Fibroblast of the conjunctiva (primary cell): Measurements from ENCODE around the gene ZNF503.

Experiments
- DNase-seq: peaks from one replicate; pipeline ENCODE4 v3.0.0-alpha.2; 2010; ENCODE audit warnings: low read depth

Gene ZNF503

DNA sequence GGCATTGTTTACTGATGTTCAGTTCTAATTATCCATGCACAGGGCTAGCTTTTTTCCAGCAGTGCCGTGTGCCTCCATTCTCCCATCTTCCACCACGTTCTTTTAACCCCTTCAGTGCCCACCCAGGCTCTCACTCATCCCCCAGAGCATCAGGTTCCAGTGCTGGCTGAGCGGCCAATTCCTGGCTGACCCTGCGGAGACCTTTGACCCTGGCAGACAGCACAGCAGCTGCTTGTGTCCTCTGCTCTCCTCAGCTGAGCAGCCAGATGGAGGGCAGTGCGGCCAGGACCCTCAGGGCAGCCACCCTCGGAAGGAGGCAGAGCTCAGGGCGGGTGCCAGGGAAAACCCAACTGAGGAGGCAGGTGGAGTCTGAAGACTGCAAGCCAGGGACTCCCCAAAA, 48.4 kb downstream of the ZNF503 start:
- DNase-seq = no peak

GRCh38 chr10:75352650-75353049, 48.9 kb downstream of the ZNF503 start:
- no peak for DNase-seq

GRCh38 chr10:75351637-75352036, 49.9 kb downstream of the ZNF503 start:
- no peak for DNase-seq

- DNase-seq = no peak
Observed at GRCh38 chr10:75350791-75351190, 50.8 kb downstream of the ZNF503 start.
